ENCODE measurements around the gene ASTN1.

The ASTN1 gene

DNA sequence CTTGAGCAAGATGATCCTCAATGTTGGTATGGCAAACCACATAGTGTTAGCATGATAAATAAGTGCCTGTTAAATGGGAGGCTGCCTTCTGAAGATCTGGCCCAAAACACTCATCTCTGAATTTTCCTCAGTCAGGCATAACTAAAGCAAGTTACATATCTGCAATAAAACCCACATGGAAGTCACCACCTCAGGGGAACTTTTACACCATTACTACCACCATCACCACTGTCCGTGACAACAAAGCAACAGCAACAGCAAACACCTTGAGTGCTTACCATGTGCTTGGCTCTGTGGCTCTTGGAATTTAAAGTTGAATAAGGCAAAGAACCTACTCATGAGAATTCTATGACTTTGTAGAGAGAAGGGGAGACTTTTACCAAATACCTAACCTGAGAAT, 233.0 kb downstream of the ASTN1 start:
- CTCF ChIA-PET, result no interaction called here
- POLR2A ChIA-PET, result no interaction called here
- TF ChIP-seq, protein P1, sequence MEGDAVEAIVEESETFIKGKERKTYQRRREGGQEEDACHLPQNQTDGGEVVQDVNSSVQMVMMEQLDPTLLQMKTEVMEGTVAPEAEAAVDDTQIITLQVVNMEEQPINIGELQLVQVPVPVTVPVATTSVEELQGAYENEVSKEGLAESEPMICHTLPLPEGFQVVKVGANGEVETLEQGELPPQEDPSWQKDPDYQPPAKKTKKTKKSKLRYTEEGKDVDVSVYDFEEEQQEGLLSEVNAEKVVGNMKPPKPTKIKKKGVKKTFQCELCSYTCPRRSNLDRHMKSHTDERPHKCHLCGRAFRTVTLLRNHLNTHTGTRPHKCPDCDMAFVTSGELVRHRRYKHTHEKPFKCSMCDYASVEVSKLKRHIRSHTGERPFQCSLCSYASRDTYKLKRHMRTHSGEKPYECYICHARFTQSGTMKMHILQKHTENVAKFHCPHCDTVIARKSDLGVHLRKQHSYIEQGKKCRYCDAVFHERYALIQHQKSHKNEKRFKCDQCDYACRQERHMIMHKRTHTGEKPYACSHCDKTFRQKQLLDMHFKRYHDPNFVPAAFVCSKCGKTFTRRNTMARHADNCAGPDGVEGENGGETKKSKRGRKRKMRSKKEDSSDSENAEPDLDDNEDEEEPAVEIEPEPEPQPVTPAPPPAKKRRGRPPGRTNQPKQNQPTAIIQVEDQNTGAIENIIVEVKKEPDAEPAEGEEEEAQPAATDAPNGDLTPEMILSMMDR (IDR thresholded peaks at IDR 0.05; ENCODE audit: control extremely low read depth, extremely low read depth, low read depth, missing control alignments), result no peak
- DNase-seq (ENCODE audit: extremely low spot score), result no peak

- DNase-seq (ENCODE audit: extremely low spot score), result no peak
- ChIA-PET CTCF (interaction anchor here (0.7 to 2.4 kb wide), 3 partner anchors 11 to 29 kb away, joined by 3 to 6 read pairs (median 5); no protein-coding TSS in a partner anchor), POLR2A (no interaction called here)
- TF ChIP-seq, protein P1 (IDR thresholded peaks at IDR 0.05; ENCODE audit: control extremely low read depth, extremely low read depth, low read depth, missing control alignments), result no peak
Observed at GRCh38 chr1:176926330-176927086, 238.0 kb downstream of the ASTN1 start.

DNA sequence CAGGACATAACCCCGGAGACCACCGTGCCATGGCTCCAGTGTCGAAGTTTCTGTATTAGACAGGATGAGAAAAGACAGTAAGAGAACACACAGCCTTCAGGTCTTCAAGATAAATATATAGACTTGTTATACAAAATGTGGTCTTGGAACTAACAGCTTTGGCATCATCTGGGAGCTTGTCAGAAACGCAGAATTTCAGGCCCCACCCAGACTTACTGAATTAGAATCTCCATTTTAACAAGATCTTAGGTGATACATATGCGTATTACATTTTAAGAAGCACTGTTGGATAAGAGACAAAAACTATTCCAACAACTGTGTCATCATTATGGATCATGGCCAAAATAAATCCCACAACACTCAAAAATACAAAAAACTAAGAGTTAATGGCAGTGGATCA, 239.3 kb downstream of the ASTN1 start:
- DNase-seq (ENCODE audit: extremely low spot score), result no peak
- CTCF ChIA-PET, result interaction anchor here (1.0 to 2.4 kb wide), 5 partner anchors 10 to 27 kb away, joined by 3 to 6 read pairs (median 3); no protein-coding TSS in a partner anchor
- POLR2A ChIA-PET, result no interaction called here
- TF ChIP-seq, protein P1 (IDR thresholded peaks at IDR 0.05; ENCODE audit: control extremely low read depth, extremely low read depth, low read depth, missing control alignments), result no peak

GRCh38 chr1:176923283-176923682, 241.2 kb downstream of the ASTN1 start:
- ChIA-PET CTCF (no interaction called here), POLR2A (no interaction called here)
- TF ChIP-seq, protein P1 (IDR thresholded peaks at IDR 0.05; ENCODE audit: control extremely low read depth, extremely low read depth, low read depth, missing control alignments), result no peak
- DNase-seq (ENCODE audit: extremely low spot score), result no peak

DNA sequence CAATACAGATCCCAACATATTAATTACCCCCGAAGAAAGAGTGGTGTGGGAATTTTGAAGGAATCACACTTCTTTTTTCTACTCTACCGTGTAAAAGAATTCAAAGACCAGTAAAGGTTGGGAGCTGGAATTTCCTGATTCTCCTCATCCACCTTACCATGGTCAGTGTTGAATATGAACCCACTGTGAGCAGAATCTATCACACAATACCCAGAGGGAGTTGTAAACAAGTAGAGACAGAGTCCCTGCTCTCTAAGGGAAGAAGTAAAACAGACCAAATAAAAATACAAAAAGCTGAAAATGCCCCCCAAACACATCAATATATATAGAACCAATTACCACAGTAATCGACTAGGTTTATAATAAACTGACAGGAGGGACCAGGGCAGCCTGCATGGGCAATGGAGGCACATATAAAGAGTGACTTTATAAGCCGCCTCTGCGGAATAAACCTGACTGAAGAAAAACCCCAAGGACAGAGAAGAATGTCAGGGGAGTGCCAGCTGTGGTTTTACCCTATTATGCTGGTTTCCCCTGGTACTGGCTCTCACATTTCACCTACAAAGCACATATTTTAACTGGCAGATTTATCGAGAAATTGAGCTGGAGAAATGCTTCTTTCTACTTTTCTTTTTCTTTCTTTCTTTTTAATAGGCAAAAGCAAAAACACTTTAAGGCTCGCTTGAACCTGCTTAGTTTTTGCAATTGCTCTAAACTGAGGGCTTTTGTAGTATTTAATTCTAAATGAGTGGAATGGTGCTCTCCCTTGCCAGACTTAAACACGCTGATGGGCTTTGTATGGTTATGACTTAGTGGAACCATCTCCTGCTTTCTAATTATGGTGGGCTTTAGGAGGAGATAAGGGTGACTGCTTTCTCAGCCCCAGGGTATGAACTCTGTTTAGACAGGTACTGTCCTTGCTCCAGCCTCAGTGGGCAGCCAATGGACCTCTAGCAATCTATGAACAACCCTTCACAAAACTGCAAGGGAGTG, 244.8 kb downstream of the ASTN1 start:
- TF ChIP-seq, protein P1 (IDR thresholded peaks at IDR 0.05; ENCODE audit: control extremely low read depth, extremely low read depth, low read depth, missing control alignments), result no peak
- CTCF ChIA-PET, result interaction anchor here (1.4 to 1.9 kb wide), 2 partner anchors 8 to 17 kb away, joined by 3 to 5 read pairs; no protein-coding TSS in a partner anchor
- no peak for DNase-seq (ENCODE audit: extremely low spot score)
- POLR2A ChIA-PET, result no interaction called here

DNA sequence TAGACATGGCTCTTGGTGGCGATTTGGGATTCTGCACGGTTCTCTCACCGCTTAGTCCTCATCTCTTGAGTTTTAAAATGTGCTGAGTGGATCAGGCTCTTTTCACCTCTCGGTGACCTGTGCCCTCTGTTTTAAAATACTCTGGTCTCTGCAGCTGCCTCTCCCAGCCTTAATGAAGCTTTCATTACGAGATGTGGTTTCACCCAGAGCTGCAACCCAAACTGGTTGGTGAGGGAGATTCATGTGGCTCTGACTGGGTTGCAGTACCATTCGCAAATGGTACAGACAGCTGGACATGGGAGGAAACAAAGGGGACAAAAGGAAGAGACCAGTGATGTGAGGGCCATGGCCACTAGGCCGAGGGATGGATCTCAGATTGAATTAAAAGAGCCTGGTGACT, 258.9 kb downstream of the ASTN1 start:
- DNase-seq (ENCODE audit: extremely low spot score), result no peak
- ChIA-PET CTCF (no interaction called here), POLR2A (no interaction called here)
- TF ChIP-seq, protein P1 (IDR thresholded peaks at IDR 0.05; ENCODE audit: control extremely low read depth, extremely low read depth, low read depth, missing control alignments), result no peak

Measured in GM10248 (cell line).